ENCODE data around the gene ADGRV1.
"Not testable (repeated sequence)": the region's sequence is repeated elsewhere in the genome, so short reads cannot be mapped to it uniquely, and the experiment has no call there.

ADGRV1 gene

DNA sequence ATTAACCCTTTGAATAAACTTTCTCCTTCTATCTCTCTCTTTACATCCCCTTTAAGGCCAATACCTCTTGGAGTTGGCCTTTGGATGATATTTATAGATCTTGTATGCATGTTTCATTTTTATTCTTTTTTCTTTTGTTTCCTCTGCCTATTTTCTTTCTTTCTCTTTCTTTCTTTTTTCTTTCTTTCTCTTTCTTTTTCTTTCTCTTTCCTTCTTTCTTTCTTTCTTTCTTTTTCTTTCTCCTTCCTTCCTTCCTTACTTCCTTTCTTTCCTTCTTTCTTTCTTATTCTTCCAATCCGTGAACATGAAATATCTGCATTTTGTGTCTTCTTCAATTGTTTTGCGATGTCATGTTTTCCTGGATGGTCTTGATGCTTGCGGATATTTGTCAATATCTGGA is 276.1 kb downstream of the ADGRV1 start:
- no peak for DNase-seq

DNA sequence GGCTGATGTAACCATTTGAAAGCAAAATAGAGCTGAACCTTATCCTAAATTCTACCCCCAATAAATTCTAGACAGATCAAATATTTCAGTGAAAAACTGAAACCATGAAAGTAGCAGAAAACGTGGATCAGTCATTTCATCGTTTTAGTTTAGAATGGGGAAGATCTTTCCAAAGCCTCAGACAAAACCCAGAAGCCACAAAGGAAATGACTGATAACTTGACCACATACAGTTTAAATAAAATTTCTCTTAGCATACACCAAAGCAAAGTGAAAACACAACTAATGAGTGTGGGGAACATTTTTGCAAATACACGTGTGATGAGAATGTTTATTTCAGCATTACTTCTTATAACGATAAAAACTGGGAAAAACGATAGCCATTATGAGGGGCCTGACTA is 284.8 kb downstream of the ADGRV1 start:
- DNase-seq = no peak

- DNase-seq = no peak
Observed at GRCh38 chr5:90844931-90845330, 286.3 kb downstream of the ADGRV1 start.

DNA sequence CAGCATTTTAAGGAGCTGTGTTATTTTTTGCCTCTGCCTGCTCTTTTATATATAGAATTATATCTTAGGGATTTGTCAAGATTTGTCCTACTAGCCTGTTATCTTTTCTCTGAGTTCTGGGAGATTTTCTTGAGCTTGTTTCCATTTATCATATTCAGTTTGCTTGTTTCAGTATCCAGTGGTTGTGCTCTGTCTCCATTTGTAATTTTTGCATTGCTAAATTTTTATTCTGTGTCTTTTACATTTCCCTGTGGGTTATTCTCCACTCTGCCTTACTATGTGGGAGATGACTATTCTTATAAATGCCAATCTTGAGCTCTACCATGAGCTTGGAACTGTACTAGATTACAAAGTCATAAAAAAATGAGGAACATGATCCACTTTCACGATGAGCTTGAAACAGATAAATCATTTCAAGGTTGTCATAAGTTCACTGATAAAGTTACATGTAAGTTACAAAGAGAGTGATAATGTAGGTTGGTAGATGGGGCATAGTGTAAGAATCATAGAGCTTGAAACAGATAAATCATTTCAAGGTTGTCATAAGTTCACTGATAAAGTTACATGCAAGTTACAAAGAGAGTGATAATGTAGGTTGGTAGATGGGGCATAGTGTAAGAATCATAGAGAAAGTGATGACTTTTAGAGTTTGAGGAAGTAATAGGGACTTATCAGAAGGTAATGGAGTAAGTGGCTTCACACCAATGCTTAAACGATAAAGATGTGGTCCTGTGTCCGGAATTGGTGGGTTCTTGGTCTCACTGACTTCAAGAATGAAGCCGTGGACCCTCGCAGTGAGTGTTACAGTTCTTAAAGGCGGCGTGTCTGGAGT is 287.3 kb downstream of the ADGRV1 start:
- no peak for DNase-seq

DNA sequence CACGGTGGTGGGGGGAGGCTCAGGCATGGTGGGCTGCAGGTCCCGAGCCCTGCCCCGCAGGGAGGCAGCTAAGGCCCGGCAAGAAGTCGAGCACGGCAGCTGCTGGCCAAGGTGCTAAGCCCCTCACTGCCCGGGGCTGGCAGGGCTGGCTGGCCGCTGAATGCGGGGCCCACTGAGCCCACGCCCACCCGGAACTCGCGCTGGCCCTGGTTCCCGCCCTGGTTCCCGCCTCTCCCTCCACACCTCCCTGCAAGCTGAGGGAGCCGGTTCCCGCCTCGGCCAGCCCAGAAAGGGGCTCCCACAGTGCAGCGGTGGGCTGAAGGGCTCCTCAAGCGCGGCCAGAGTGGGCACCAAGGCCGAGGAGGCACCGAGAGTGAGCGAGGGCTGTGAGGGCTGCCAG is 289.0 kb downstream of the ADGRV1 start:
- DNase-seq = not testable (repeated sequence)

GRCh38 chr5:90849939-90850338 is 291.3 kb downstream of the ADGRV1 start:
- no peak for DNase-seq

- no peak for DNase-seq
Observed at GRCh38 chr5:90852531-90852930, 293.9 kb downstream of the ADGRV1 start.

GRCh38 chr5:90853750-90854149 is 295.2 kb downstream of the ADGRV1 start:
- DNase-seq = no peak

- DNase-seq = no peak
Observed at GRCh38 chr5:90854169-90854568, 295.6 kb downstream of the ADGRV1 start.

DNA sequence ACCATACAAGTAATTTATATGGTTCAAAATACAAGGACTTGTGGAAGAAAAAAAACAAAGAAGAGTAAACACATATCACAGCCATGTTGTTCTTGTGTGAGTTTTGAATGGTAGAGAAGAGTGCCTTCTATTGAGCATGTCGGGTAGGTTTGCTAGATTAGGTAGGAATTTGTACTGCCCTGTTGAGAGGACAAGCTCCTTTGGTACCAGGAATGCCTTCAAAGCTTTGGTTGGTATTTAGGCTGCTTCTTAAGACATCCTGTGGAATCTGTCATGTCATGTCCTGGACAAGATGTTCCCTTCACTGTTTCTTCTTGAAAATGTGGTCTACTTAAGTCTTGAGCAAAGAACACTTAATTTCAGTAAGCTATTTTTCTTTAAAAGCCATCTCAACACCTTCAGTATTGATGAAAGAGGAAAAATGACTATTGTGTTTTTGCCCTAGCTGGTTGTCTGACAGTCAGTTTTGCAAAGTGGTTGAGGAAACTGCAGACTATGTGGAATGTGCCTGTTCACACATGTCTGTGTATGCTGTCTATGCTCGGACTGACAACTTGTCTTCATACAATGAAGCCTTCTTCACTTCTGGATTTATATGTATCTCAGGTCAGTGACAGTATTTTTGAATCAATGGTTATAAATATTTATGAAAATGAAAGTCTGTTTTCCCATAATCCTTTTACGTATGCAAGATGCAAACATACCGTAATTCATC is 296.9 kb downstream of the ADGRV1 start:
- no peak for DNase-seq

- no peak for DNase-seq
Observed at GRCh38 chr5:90861843-90862586, 303.4 kb downstream of the ADGRV1 start.

DNA sequence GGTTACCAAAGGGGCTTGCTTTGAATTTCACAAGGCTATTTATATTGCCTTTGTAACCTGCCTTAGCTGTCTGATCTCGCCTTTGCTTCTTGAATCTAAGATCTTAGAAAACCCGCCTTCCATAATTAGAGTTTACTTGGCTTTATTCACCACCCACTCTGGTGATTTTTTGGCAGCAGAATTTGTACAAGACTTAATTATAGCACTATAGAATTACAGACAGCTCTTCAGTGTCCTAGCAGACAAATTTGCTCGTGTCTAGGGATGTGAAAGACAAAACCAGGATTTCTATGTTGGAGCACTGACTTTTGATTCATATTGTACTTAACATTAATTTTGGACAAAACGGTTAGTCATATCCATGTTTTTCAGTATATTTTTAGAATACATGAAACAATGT is 306.6 kb downstream of the ADGRV1 start:
- DNase-seq = no peak

GRCh38 chr5:90866333-90866732 is 307.7 kb downstream of the ADGRV1 start:
- no peak for DNase-seq

DNA sequence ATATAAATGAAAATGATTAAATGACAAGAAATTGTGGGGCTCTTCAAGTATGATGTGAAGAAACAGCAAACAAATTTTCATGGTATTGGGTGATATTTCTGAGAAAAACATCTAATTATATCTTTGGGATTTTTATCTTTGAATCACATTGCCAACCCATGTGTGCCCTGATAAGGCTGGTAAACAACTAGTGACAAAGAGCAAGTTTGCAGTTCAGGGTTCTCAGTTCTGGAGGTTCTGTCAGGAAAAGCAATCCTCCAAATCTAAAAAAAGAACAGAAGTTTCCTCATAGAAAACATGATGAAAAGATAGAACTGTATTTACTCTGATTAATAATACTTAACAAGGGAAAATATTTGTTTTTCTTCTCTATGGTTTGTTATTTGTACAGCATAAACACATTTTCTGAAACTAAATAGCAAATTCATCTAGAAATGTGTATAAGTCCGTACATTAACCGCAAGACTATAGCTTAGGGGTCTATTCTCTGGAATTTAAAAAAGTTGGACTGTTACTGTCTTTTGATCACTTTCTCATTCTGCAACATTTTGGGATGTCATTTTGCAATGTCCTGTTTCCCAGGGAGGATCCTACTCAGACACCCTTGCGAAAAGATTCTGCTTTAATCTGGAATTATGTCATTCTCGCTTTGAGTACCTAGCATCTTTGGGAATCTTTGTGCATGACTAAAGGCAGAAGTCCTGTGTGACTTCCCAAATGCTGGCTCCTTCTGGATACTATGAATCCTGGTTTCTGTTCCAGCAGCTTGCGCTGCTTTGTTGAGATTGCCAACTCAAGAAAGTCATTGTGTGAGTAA is 308.5 kb downstream of the ADGRV1 start:
- DNase-seq = no peak

DNA sequence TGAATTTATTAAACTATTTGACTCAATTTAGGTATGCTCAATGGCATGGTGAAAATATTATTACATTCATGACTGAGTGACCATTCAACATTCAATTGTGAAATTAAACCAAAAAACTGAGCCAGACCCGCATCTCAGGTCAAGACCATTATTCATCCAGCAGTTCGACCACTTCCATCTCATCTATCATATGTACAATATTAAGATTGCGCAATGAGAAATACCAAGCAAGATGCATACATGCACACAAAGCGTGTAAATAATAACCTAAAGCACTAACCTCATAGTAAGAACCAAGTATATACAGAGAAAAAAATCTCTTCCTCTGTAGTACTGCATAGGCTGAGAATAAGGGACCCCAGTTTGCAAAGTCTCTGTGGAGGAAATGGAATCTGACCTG is 310.2 kb downstream of the ADGRV1 start:
- DNase-seq = no peak

GRCh38 chr5:90871391-90871991 is 312.9 kb downstream of the ADGRV1 start:
- no peak for DNase-seq

GRCh38 chr5:90873033-90873517 is 314.5 kb downstream of the ADGRV1 start:
- no peak for DNase-seq

DNA sequence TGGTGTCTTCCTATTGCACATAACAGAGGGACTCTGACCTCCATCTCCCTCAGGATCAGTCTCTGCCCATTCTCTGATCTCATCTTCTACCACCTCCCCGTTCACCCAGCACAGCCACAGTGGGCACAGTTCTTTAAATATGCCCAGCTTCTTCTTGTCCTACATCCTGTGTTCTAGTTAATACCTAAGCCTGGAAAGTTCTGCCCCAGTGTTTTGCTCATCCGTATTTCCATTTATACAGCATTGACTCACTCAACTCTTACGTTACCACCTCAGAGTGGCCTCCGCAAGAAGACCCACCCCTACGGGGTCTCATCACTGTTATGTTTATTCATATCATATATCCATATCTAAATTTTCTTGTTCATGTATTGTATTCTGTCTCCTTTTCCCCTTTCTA is 315.5 kb downstream of the ADGRV1 start:
- DNase-seq = no peak

- no peak for DNase-seq
Observed at GRCh38 chr5:90875456-90875855, 316.9 kb downstream of the ADGRV1 start.

DNA sequence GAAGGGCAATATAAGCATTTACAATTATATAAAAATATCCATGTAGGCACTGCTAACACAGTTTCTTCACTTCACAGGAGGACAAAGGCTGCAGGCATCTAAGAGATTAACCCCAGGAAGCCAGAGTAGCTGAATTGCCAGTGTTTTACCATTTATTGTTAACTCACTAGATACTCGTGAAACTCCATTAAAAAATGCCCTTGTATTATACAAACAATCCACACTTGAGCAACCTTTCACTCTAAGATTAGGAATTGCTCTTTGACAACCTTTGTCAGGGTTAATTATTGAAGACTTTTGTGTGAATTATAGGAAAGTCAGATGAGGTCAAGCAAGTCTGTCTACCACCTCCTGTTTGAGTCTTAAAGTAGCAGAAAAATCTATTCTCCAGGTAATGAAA is 317.8 kb downstream of the ADGRV1 start:
- no peak for DNase-seq

GRCh38 chr5:90877049-90877448 is 318.5 kb downstream of the ADGRV1 start:
- DNase-seq = no peak

GRCh38 chr5:90878081-90878480 is 319.5 kb downstream of the ADGRV1 start:
- DNase-seq = no peak
